ENCODE data around the gene RSPO4. TPM values are rescaled to one million over a fixed set of nuclear protein-coding genes. Genes with fewer than 3 reads are reported as not detected.

The RSPO4 gene
- total and polyA plus RNA-seq, 2 of the 13 experiments (the other 11 are each of a cell fraction or from before 2014, with no cell fraction given) = not detected

GRCh38 chr20:956330-956951 is 45.7 kb downstream of the RSPO4 start (continued):
- TF ChIP-seq U2AF1 (optimal IDR thresholded peaks at IDR 0.05; ENCODE audit: low read depth, low read length) (peak; percentile 42), NKX3-1 (CRISPR knock-in tag; IDR thresholded peaks at IDR 0.05) (no peak), KLF9 (CRISPR knock-in tag; IDR thresholded peaks at IDR 0.05; ENCODE audit: low read depth) (no peak), ZNF724P (CRISPR knock-in tag; IDR thresholded peaks at IDR 0.05; ENCODE audit: borderline replicate concordance) (no peak), HDAC2 (CRISPR knock-in tag; IDR thresholded peaks at IDR 0.05) (no peak; the same call in 1 of the 2 replicates), ATF3 (CRISPR knock-in tag; IDR thresholded peaks at IDR 0.05) (peak; percentile 20; the same call in 1 of the 2 replicates), RBM39 (IDR thresholded peaks at IDR 0.05; ENCODE audit: low read depth, low read length, poor library complexity, severe bottlenecking) (no peak), CHD4 (IDR thresholded peaks at IDR 0.05; ENCODE audit: borderline replicate concordance, low read length) (no peak), ZNF768 (CRISPR knock-in tag; IDR thresholded peaks at IDR 0.05) (peak; percentile 58; the same call in 1 of the 2 replicates), CC2D1A (CRISPR knock-in tag; IDR thresholded peaks at IDR 0.05) (no peak), JUN (CRISPR knock-in tag; IDR thresholded peaks at IDR 0.05) (no peak), STAT5B (CRISPR knock-in tag; IDR thresholded peaks at IDR 0.05) (no peak), ZNF703 (CRISPR knock-in tag; IDR thresholded peaks at IDR 0.05; ENCODE audit: borderline replicate concordance) (no peak), ZNF33B (CRISPR knock-in tag; IDR thresholded peaks at IDR 0.05) (0 out of 2 replicates have a peak, but pooled peaks have one; percentile 67), HMGA1 (CRISPR knock-in tag; conservative IDR thresholded peaks at IDR 0.05) (no peak), ZIK1 (CRISPR knock-in tag; IDR thresholded peaks at IDR 0.05; ENCODE audit: borderline replicate concordance, low read depth) (no peak), ATAD3A (CRISPR knock-in tag; IDR thresholded peaks at IDR 0.05) (no peak), ZNF234 (CRISPR knock-in tag; conservative IDR thresholded peaks at IDR 0.05) (no peak), KLF16 (CRISPR knock-in tag; IDR thresholded peaks at IDR 0.05) (peak in 1 of 2 experiments; percentile 82; a peak in 2 of 4 replicates)
- TF ChIP-seq, protein P1, sequence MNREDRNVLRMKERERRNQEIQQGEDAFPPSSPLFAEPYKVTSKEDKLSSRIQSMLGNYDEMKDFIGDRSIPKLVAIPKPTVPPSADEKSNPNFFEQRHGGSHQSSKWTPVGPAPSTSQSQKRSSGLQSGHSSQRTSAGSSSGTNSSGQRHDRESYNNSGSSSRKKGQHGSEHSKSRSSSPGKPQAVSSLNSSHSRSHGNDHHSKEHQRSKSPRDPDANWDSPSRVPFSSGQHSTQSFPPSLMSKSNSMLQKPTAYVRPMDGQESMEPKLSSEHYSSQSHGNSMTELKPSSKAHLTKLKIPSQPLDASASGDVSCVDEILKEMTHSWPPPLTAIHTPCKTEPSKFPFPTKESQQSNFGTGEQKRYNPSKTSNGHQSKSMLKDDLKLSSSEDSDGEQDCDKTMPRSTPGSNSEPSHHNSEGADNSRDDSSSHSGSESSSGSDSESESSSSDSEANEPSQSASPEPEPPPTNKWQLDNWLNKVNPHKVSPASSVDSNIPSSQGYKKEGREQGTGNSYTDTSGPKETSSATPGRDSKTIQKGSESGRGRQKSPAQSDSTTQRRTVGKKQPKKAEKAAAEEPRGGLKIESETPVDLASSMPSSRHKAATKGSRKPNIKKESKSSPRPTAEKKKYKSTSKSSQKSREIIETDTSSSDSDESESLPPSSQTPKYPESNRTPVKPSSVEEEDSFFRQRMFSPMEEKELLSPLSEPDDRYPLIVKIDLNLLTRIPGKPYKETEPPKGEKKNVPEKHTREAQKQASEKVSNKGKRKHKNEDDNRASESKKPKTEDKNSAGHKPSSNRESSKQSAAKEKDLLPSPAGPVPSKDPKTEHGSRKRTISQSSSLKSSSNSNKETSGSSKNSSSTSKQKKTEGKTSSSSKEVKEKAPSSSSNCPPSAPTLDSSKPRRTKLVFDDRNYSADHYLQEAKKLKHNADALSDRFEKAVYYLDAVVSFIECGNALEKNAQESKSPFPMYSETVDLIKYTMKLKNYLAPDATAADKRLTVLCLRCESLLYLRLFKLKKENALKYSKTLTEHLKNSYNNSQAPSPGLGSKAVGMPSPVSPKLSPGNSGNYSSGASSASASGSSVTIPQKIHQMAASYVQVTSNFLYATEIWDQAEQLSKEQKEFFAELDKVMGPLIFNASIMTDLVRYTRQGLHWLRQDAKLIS (CRISPR knock-in tag; IDR thresholded peaks at IDR 0.05) = no peak
- TF ChIP-seq, protein P2, sequence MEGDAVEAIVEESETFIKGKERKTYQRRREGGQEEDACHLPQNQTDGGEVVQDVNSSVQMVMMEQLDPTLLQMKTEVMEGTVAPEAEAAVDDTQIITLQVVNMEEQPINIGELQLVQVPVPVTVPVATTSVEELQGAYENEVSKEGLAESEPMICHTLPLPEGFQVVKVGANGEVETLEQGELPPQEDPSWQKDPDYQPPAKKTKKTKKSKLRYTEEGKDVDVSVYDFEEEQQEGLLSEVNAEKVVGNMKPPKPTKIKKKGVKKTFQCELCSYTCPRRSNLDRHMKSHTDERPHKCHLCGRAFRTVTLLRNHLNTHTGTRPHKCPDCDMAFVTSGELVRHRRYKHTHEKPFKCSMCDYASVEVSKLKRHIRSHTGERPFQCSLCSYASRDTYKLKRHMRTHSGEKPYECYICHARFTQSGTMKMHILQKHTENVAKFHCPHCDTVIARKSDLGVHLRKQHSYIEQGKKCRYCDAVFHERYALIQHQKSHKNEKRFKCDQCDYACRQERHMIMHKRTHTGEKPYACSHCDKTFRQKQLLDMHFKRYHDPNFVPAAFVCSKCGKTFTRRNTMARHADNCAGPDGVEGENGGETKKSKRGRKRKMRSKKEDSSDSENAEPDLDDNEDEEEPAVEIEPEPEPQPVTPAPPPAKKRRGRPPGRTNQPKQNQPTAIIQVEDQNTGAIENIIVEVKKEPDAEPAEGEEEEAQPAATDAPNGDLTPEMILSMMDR (CRISPR knock-in tag; IDR thresholded peaks at IDR 0.05) = peak; percentile 100
- TF ChIP-seq, protein P3, sequence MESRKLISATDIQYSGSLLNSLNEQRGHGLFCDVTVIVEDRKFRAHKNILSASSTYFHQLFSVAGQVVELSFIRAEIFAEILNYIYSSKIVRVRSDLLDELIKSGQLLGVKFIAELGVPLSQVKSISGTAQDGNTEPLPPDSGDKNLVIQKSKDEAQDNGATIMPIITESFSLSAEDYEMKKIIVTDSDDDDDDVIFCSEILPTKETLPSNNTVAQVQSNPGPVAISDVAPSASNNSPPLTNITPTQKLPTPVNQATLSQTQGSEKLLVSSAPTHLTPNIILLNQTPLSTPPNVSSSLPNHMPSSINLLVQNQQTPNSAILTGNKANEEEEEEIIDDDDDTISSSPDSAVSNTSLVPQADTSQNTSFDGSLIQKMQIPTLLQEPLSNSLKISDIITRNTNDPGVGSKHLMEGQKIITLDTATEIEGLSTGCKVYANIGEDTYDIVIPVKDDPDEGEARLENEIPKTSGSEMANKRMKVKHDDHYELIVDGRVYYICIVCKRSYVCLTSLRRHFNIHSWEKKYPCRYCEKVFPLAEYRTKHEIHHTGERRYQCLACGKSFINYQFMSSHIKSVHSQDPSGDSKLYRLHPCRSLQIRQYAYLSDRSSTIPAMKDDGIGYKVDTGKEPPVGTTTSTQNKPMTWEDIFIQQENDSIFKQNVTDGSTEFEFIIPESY (CRISPR knock-in tag; IDR thresholded peaks at IDR 0.05) = peak; percentile 44; the same call in 1 of the 2 replicates
